GM23338 (cell line): Measurements from ENCODE around the gene LRRC57.

Source experiments
- CREB1 ChIP-seq: fragments of 250-450 bp; sonication (Bioruptor Pico); IDR thresholded peaks from 2 replicates; pipeline ENCODE4 v1.5.0; 2020; ENCODE audit warnings: low read depth, mild to moderate bottlenecking, moderate library complexity
- CTCF ChIP-seq, 2 experiments: fragments of 200-600 bp in 1 of 2; sonication (generic) in 1 of 2; conservative IDR thresholded peaks; 2 replicates each; pipeline versions ENCODE4 v1.5.1 to v1.6.1; 2016 to 2017; ENCODE audit warnings: antibody characterized with exemption in 2 of 2, low read depth in 2 of 2, mild to moderate bottlenecking in 2 of 2, moderate library complexity in 1 of 2
- EZH2 ChIP-seq: fragments of 200-600 bp; sonication (generic); IDR thresholded peaks from one replicate; pipeline ENCODE4 v1.8.0; 2017; ENCODE audit warnings: antibody characterized with exemption, mild to moderate bottlenecking, low read depth; ENCODE audit not compliant: unreplicated experiment
- POLR2AphosphoS5 ChIP-seq: IDR thresholded peaks from 2 replicates; pipeline ENCODE4 v1.6.1; 2016; ENCODE audit warnings: antibody characterized with exemption, low read depth
- REST ChIP-seq: IDR thresholded peaks from one replicate; pipeline ENCODE4 v1.6.1; 2018; ENCODE audit warnings: antibody characterized with exemption; ENCODE audit not compliant: unreplicated experiment
- ZNF114 ChIP-seq: fragments of 250-450 bp; sonication (Bioruptor Pico); IDR thresholded peaks from 2 replicates; pipeline ENCODE4 v1.5.0; 2020; ENCODE audit warnings: mild to moderate bottlenecking, moderate library complexity

- TF ChIP-seq CTCF (conservative IDR thresholded peaks at IDR 0.05; ENCODE audit: low read depth in 2 of 2) (no peak), CREB1 (CRISPR knock-in tag) (no peak), POLR2AphosphoS5 (peak; percentile 44), EZH2 (no peak), REST (no peak), ZNF114 (CRISPR knock-in tag) (no peak)
Observed at GRCh38 chr15:42581272-42581730, 32.7 kb upstream of the LRRC57 start.
